NCI-H2196 treated with DMSO at 0.1 percent for 48 hours (cell line): ENCODE measurements around the gene HDAC8.
A peak's percentile ranks its signal among the peaks of the same experiment; 100 is the strongest.
"Not testable (repeated sequence)": the region's sequence is repeated elsewhere in the genome, so short reads cannot be mapped to it uniquely, and the experiment has no call there.

ENCODE experiments used
- DNase-seq: peaks from one replicate; lab custom pipeline; 2025; ENCODE audit not compliant: unreplicated experiment; lab: John Stamatoyannopoulos, UW

The HDAC8 gene

GRCh38 chrX:72572248-72573157 is at the start of gene HDAC8:
Gene HDAC8, minus strand, starts transcription at chrX:72572843. Its CDS starts 82 bp downstream, at chrX:72572761.
- DNase-seq, result peak; percentile 49

- no peak for DNase-seq
These were observed 49.2 kb upstream of the HDAC8 start for GRCh38 chrX:72621625-72622485.

- no peak for DNase-seq
These were observed 48.5 kb upstream of the HDAC8 start for GRCh38 chrX:72621163-72621562.

GRCh38 chrX:72620550-72621145 is 48.0 kb upstream of the HDAC8 start:
- DNase-seq, result no peak

- DNase-seq, result no peak
These were observed 36.7 kb upstream of the HDAC8 start for GRCh38 chrX:72609313-72609712.

GRCh38 chrX:72604705-72605104 is 32.1 kb upstream of the HDAC8 start:
- DNase-seq, result no peak

- DNase-seq, result no peak
These were observed 31.5 kb upstream of the HDAC8 start for GRCh38 chrX:72604112-72604511.

GRCh38 chrX:72591038-72591437 is 18.4 kb upstream of the HDAC8 start:
- DNase-seq, result not testable (repeated sequence)

GRCh38 chrX:72584163-72584562 is 11.5 kb upstream of the HDAC8 start:
- no peak for DNase-seq

- DNase-seq, result no peak
These were observed 3.7 kb upstream of the HDAC8 start for GRCh38 chrX:72576141-72576894.

GRCh38 chrX:72573158-72573511 is 492 bp upstream of the HDAC8 start:
- no peak for DNase-seq

- DNase-seq, result no peak
These were observed 2.9 kb downstream of the HDAC8 start for GRCh38 chrX:72569786-72570185.

- DNase-seq, result peak; percentile 1
These were observed 4.1 kb downstream of the HDAC8 start for GRCh38 chrX:72568406-72569092.

- DNase-seq, result no peak
These were observed 6.2 kb downstream of the HDAC8 start for GRCh38 chrX:72566448-72566847.

- not testable (repeated sequence) for DNase-seq
These were observed 13.0 kb downstream of the HDAC8 start for GRCh38 chrX:72559655-72560054.

- no peak for DNase-seq
These were observed 18.0 kb downstream of the HDAC8 start for GRCh38 chrX:72554448-72555140.

GRCh38 chrX:72552443-72552842 is 20.2 kb downstream of the HDAC8 start:
- not testable (repeated sequence) for DNase-seq

GRCh38 chrX:72545990-72546389 is 26.7 kb downstream of the HDAC8 start:
- no peak for DNase-seq

GRCh38 chrX:72540318-72540717 is 32.3 kb downstream of the HDAC8 start:
- no peak for DNase-seq

GRCh38 chrX:72539822-72540221 is 32.8 kb downstream of the HDAC8 start:
- no peak for DNase-seq
